H1 (cell line): ENCODE measurements around the gene G6PC1. TPM values are rescaled to one million over a fixed set of nuclear protein-coding genes. Genes with fewer than 3 reads are reported as not detected.

ENCODE experiments used
- BRCA1 ChIP-seq: IDR thresholded peaks from 2 replicates; pipeline ENCODE4 v1.6.1; 2012; ENCODE audit warnings: low read depth, low read length, improper control_type of control experiment
- CBX8 ChIP-seq: fragments of 300-800, 300-1000 bp; sonication (generic); IDR thresholded peaks from 2 replicates; pipeline ENCODE4 v1.7.1; 2016; ENCODE audit warnings: low read depth, low read length, borderline replicate concordance
- EZH2 ChIP-seq: fragments of 200-600 bp; sonication (generic); IDR thresholded peaks from 2 replicates; pipeline ENCODE4 v1.7.1; 2012; ENCODE audit warnings: low read depth, mild to moderate bottlenecking, moderate library complexity, low read length, inconsistent platforms; ENCODE audit not compliant: severe bottlenecking
- GABPA ChIP-seq: IDR thresholded peaks from 2 replicates; pipeline ENCODE4 v1.6.1; 2011; ENCODE audit warnings: mild to moderate bottlenecking, low read length, moderate library complexity, borderline replicate concordance; ENCODE audit not compliant: insufficient read depth
- NANOG ChIP-seq: IDR thresholded peaks from 2 replicates; pipeline ENCODE4 v1.6.1; 2011; ENCODE audit warnings: low read length, low read depth, mild to moderate bottlenecking, inconsistent platforms; ENCODE audit not compliant: insufficient read depth, poor library complexity, severe bottlenecking
- RBBP5 ChIP-seq: IDR thresholded peaks from 2 replicates; pipeline ENCODE4 v1.7.1; 2012; ENCODE audit warnings: low read depth, mild to moderate bottlenecking, inconsistent platforms, low read length, moderate library complexity, borderline replicate concordance
- TBP ChIP-seq: IDR thresholded peaks from 2 replicates; pipeline ENCODE4 v1.6.1; 2011; ENCODE audit warnings: low read depth, low read length, improper control_type of control experiment
- TEAD4 ChIP-seq: IDR thresholded peaks from 2 replicates; pipeline ENCODE4 v1.6.1; 2012; ENCODE audit warnings: low read depth, low read length, inconsistent platforms, mixed read lengths
- polyA plus RNA-seq, 7 experiments: library from polyadenylated mRNA; depleted of rRNA in 3 of 7; stranded (reverse) in 5 of 7; unstranded in 2 of 7; fragments of >200 nt in 5 of 7; fragments of 200-250 nt in 2 of 7; gene quantifications; 1 replicate in 5 of 7; 2 replicates in 1 of 7; 4 replicates in 1 of 7; pipeline versions ENCODE4 v1.2.1 to v1.2.3, GENCODE V29; 2011 to 2013; ENCODE audit warnings: missing spikeins in 2 of 7, mixed read lengths in 2 of 7
- total RNA-seq: library from RNA; stranded (reverse); fragmentation: NEBNext Ultra II Directional; extraction: Animal tissue kit (Norgen Biotek cat#: 25700); gene quantifications from 2 replicates; pipeline ENCODE4 v1.2.1, GENCODE V29; 2021
- TF ChIP-seq, protein P1 (sequence below): fragments of 300-600 bp; sonication (generic); IDR thresholded peaks from 2 replicates; pipeline ENCODE4 v1.7.1; 2012; ENCODE audit warnings: low read length, moderate library complexity, mild to moderate bottlenecking, inconsistent platforms; ENCODE audit not compliant: insufficient replicate concordance
- TF ChIP-seq, protein P2 (sequence below): IDR thresholded peaks from 2 replicates; pipeline ENCODE4 v1.6.1; 2012; ENCODE audit warnings: low read length, inconsistent platforms

Gene G6PC1
- total and polyA plus RNA-seq, 2 of the 8 experiments (the other 6 are each of a cell fraction or from before 2014, with no cell fraction given): 0.02 TPM; not detected in 1

DNA sequence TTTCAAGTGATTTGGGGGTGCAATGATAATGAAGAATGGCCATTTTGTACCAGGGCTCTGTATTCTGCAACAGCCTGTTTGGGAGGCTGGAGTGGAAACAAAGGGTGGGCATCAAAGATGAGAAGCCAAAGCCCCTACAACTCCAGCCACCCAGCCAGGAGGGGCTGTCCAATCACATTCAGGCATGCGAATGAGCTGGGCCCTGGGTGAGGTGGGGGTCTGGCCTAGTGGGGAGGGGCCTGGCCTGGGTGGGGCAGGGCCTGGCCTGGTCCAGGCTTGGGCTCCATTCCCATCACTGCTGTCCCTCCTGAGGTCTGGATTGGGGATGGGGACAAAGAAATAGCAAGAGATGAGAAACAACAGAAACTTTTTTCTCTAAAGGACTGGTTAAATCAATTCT, 43.2 kb upstream of the G6PC1 start (continued):
- TF ChIP-seq, protein P1, sequence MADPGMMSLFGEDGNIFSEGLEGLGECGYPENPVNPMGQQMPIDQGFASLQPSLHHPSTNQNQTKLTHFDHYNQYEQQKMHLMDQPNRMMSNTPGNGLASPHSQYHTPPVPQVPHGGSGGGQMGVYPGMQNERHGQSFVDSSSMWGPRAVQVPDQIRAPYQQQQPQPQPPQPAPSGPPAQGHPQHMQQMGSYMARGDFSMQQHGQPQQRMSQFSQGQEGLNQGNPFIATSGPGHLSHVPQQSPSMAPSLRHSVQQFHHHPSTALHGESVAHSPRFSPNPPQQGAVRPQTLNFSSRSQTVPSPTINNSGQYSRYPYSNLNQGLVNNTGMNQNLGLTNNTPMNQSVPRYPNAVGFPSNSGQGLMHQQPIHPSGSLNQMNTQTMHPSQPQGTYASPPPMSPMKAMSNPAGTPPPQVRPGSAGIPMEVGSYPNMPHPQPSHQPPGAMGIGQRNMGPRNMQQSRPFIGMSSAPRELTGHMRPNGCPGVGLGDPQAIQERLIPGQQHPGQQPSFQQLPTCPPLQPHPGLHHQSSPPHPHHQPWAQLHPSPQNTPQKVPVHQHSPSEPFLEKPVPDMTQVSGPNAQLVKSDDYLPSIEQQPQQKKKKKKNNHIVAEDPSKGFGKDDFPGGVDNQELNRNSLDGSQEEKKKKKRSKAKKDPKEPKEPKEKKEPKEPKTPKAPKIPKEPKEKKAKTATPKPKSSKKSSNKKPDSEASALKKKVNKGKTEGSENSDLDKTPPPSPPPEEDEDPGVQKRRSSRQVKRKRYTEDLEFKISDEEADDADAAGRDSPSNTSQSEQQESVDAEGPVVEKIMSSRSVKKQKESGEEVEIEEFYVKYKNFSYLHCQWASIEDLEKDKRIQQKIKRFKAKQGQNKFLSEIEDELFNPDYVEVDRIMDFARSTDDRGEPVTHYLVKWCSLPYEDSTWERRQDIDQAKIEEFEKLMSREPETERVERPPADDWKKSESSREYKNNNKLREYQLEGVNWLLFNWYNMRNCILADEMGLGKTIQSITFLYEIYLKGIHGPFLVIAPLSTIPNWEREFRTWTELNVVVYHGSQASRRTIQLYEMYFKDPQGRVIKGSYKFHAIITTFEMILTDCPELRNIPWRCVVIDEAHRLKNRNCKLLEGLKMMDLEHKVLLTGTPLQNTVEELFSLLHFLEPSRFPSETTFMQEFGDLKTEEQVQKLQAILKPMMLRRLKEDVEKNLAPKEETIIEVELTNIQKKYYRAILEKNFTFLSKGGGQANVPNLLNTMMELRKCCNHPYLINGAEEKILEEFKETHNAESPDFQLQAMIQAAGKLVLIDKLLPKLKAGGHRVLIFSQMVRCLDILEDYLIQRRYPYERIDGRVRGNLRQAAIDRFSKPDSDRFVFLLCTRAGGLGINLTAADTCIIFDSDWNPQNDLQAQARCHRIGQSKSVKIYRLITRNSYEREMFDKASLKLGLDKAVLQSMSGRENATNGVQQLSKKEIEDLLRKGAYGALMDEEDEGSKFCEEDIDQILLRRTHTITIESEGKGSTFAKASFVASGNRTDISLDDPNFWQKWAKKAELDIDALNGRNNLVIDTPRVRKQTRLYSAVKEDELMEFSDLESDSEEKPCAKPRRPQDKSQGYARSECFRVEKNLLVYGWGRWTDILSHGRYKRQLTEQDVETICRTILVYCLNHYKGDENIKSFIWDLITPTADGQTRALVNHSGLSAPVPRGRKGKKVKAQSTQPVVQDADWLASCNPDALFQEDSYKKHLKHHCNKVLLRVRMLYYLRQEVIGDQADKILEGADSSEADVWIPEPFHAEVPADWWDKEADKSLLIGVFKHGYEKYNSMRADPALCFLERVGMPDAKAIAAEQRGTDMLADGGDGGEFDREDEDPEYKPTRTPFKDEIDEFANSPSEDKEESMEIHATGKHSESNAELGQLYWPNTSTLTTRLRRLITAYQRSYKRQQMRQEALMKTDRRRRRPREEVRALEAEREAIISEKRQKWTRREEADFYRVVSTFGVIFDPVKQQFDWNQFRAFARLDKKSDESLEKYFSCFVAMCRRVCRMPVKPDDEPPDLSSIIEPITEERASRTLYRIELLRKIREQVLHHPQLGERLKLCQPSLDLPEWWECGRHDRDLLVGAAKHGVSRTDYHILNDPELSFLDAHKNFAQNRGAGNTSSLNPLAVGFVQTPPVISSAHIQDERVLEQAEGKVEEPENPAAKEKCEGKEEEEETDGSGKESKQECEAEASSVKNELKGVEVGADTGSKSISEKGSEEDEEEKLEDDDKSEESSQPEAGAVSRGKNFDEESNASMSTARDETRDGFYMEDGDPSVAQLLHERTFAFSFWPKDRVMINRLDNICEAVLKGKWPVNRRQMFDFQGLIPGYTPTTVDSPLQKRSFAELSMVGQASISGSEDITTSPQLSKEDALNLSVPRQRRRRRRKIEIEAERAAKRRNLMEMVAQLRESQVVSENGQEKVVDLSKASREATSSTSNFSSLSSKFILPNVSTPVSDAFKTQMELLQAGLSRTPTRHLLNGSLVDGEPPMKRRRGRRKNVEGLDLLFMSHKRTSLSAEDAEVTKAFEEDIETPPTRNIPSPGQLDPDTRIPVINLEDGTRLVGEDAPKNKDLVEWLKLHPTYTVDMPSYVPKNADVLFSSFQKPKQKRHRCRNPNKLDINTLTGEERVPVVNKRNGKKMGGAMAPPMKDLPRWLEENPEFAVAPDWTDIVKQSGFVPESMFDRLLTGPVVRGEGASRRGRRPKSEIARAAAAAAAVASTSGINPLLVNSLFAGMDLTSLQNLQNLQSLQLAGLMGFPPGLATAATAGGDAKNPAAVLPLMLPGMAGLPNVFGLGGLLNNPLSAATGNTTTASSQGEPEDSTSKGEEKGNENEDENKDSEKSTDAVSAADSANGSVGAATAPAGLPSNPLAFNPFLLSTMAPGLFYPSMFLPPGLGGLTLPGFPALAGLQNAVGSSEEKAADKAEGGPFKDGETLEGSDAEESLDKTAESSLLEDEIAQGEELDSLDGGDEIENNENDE: no peak
- TF ChIP-seq, protein P2, sequence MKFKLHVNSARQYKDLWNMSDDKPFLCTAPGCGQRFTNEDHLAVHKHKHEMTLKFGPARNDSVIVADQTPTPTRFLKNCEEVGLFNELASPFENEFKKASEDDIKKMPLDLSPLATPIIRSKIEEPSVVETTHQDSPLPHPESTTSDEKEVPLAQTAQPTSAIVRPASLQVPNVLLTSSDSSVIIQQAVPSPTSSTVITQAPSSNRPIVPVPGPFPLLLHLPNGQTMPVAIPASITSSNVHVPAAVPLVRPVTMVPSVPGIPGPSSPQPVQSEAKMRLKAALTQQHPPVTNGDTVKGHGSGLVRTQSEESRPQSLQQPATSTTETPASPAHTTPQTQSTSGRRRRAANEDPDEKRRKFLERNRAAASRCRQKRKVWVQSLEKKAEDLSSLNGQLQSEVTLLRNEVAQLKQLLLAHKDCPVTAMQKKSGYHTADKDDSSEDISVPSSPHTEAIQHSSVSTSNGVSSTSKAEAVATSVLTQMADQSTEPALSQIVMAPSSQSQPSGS: no peak
- TF ChIP-seq GABPA: no peak
- no peak for TF ChIP-seq RBBP5
- no peak for TF ChIP-seq EZH2
- TF ChIP-seq TBP: no peak
- no peak for TF ChIP-seq CBX8
- no peak for TF ChIP-seq BRCA1
- TF ChIP-seq TEAD4: no peak
- TF ChIP-seq NANOG: no peak
